OCI-M1 (cell line): ENCODE results near the gene C22orf15.
A peak's percentile ranks its signal among the peaks of the same experiment; 100 is the strongest.
"Not testable (repeated sequence)": the region's sequence is repeated elsewhere in the genome, so short reads cannot be mapped to it uniquely, and the experiment has no call there.

Experiments
- DNase-seq: peaks from one replicate; lab custom pipeline; 2025; lab: John Stamatoyannopoulos, UW

The C22orf15 gene, protein sequence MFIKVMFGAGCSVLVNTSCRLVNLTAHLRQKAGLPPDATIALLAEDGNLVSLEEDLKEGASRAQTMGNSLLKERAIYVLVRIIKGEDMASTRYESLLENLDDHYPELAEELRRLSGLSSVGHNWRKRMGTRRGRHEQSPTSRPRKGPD

DNA sequence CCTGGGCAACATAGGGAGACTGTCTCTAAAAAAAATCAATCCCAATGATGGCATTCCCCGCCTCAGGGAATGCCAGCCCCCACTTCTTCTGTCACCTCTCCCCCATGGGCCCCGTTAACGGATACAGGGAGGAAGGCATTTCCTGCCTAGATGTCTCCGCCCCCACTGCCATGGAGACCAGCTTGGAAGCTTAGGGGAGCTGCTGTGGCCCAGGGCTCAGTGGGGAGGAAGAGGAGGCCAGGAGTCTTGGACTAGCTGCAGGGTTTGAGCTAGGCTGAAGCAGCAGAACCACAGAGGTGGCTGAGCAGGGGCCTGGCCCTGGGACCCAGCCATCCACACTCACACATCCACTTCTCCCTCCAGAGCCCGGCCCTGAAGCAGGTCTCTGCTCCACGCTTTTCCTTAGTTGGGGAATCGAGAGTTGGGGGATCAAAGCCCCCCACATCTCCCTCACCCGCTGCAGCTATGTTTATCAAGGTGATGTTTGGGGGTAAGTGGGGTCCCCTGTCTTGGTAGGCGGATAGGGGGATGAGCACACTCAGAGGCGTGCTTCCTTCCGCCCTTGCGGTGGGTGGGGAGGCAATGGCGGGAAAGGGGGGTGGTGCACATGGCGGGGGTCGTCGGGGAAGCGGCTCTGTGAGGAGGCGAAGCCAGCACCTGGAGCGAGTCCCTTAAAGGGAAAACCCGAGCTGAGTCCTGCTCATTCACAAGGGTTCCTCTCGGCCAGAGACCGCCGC lies at the start of gene C22orf15:
Gene C22orf15 (plus strand): TSS at position 149 of the 737 bp plus-strand sequence. CDS start 317 bp downstream, at position 466.
- no peak for DNase-seq

DNA sequence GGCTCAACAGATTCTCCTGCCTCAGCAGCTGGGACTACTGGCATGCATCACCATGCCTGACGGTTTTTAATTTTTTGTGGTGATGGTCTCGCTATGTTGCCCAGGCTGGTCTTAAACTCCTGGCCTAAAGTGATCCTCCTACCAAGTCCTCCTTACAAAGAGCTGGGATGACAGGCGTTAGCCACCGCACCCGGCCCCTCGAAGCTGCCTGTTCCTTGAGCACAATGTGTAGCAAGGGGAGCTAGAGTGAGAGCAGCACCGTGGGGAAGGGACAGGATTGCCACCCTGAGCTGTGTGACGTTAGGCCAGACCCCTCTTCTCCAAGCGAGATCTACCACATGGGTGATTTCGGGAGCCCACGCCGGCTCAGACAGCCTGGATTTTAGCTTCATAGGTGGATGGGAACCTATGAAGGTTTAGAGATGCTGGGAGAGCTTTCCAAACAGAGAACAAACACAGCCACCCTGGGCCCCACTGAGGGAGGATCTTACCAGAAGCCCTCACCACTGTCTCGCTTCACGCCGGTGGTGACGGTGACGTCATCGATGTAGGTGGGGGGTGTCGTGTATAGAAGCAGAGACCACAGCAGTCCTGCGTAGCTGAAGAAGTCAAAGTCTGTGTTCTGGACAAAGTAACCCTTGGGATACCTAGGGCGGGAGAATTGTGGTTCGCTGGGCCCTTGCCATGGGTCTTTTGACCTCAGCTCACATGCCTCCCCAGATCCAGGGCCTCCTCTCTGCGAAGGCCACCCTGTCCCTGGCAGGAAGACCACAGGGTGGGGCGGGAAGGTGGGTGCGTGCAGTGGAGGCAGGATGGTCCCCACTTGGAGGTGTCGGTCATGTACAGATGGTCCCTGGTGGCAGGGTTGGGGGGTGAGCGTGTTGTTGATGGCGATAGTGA lies 48.8 kb upstream of the C22orf15 start:
- no peak for DNase-seq

- DNase-seq = no peak
These were observed 47.9 kb upstream of the C22orf15 start for GRCh38 chr22:23714596-23715578.

GRCh38 chr22:23715806-23716375 lies 46.9 kb upstream of the C22orf15 start:
- peak; percentile 21 for DNase-seq

- DNase-seq = peak; percentile 96
These were observed 45.7 kb upstream of the C22orf15 start for GRCh38 chr22:23716811-23717801.

- DNase-seq = no peak
These were observed 44.2 kb upstream of the C22orf15 start for GRCh38 chr22:23718371-23719165.

DNA sequence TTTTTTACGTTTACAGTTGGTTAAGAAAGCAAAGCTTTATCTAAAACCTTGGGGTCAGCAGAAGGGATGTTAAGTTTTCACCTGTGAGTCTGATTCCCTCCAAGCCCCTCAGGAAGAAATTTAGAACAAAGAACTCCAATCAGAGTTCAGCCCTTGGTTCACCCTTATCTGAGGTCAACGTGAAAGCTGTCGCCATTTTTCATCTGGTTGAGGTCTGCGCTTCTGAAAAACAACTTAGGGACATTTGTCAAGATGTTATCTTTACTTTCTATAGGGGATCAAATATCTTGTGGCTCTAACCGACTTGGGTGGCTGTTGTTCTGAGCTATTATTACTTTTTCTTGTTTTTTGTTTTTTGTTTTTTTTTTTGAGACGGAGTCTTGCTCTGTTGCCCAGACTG lies 41.9 kb upstream of the C22orf15 start:
- no peak for DNase-seq

- DNase-seq = no peak
These were observed 40.6 kb upstream of the C22orf15 start for GRCh38 chr22:23722160-23722559.

- DNase-seq = no peak
These were observed 40.1 kb upstream of the C22orf15 start for GRCh38 chr22:23722724-23723123.

GRCh38 chr22:23728108-23728507 lies 34.7 kb upstream of the C22orf15 start:
- DNase-seq = not testable (repeated sequence)

DNA sequence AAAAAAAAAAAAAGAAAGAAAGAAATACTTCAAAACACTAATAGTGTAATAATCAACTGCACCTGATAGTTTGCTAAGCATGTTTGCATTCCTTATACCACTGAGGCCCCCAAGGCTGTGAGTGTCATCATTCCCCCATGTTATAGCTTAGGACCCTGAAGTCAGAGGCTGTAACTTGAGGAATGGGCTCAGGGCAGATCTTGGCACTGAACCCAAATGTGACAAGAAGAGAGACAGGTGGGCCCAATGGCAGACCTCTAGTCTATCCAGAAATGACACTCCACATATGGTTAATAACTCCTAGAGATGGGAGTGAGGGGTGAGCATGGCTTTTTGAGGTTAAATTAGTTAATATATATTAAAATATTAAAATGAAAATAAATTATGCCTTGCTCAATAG lies 25.1 kb upstream of the C22orf15 start:
- DNase-seq = no peak

GRCh38 chr22:23742505-23743264 lies 20.1 kb upstream of the C22orf15 start:
- DNase-seq = no peak

DNA sequence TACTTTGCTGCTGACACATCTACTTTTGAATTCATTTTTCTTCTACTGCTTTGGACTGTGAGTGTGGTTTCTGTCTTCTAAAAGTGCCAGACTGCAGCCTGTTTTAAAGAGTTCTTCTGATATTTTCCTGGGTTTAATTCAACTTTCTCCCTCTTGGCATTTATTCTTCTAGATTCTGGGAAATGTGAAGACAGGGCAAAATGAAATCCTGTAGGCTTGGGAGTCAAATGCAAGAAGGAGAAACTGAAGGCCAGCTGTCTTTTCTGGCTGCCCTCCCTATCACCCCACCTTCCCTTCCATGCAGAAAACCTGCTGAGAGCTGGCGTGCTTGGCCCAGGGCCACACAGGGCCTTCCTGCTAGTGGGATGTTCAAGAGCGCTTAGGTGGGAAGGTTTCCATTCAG lies 19.5 kb upstream of the C22orf15 start:
- no peak for DNase-seq

DNA sequence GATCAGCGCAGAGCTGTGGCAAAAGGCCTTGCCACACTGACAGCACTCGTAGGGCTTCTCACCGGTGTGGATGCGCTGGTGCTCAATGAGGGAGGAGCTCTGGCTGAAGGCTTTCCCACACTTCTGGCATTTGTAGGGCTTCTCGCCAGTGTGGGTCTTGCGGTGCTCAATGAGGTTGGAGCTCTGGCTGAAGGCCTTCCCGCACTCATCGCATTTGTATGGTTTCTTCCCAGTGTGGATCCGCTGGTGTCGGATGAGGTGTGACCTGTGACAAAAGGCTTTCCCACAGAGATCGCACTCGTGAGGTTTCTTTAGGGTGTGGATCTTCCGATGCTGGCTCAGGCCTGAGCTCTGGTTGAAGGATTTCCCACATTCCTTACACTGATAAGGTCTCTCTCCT lies 18.8 kb upstream of the C22orf15 start:
- no peak for DNase-seq

- DNase-seq = no peak
These were observed 18.3 kb upstream of the C22orf15 start for GRCh38 chr22:23744485-23744884.

DNA sequence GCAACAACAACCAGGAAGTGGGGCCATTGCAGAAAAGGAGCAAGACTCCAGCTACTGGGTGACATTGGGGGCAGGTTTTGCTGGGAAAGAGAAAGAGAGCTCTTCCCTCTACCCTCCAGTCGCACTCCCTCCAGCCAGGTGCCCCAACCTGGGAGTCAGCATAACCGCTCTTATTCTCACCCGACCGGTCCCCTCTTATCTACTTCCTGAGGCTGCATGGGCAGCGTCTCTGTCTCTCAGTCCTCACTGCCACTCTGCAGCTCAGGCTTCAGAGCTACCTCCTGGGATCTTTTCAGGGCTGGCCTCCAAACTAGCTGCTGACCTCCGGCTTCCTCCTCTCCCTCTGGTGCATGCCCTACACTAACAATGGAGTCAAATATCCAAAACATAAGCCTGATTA lies 17.0 kb upstream of the C22orf15 start:
- no peak for DNase-seq

DNA sequence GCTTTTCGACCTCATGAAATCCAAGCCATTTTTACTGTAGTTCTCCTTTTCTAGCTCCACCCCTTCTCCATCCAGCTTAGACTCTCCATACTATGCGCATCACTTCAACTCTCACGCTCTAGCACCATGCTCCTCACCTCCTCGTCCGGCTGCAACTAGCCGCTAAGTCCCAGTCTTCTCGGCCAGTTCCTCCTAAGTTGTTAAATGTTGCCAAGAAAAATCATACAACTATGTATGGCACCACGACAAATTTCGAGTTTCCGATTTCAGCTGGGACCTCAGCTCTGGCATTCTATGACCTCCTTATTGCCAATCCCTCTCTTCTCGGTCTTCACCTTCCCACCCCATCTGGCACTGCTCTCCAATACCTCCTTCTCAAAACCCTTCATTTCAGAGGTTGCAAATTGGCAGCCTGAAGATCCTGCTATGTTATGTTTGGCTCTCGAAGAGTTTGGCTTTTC lies 12.9 kb upstream of the C22orf15 start:
- peak; percentile 54 for DNase-seq

DNA sequence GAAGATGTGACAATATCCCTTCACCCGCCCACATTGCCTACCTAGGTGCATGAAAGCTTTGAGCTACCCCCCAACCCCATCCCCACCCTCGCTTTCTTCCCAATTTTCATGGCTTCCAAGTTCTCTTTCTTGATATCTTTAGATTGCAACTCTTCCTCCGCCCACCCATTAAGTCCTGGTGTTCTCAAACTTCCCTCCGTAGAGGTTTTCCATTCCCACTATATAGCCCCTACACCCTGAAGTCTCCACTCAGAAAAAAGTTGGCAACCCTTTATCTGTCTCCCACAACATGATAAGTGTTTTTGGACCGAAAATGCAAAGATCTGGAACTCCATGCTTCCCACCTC lies 12.4 kb upstream of the C22orf15 start:
- DNase-seq = no peak
